SW 1271 (cell line): ENCODE measurements around the gene PLCB4.

Experiments
- DNase-seq, 2 experiments: peaks; one replicate each; lab custom pipeline; 2025; lab: John Stamatoyannopoulos, UW

Gene PLCB4

DNA sequence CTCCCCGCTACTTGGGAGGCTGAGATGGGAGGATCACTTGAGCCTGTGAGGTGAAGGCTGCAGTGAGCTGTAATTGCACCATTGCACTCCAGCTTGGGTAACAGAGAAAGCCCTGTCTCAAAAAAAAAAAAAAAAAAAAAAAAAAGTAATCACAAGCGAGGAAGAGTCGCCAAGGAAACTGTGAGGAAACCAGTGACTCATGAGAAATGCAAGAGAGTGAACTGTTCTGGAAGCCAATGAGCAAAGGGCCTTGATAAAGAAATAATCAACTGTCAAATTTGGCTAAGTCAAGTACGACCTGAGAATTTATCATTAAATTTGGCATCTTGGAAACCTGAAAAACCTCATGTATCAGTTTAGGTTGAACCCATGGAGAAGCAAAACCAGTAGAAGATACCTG lies 429.4 kb downstream of the PLCB4 start:
- no peak for DNase-seq

DNA sequence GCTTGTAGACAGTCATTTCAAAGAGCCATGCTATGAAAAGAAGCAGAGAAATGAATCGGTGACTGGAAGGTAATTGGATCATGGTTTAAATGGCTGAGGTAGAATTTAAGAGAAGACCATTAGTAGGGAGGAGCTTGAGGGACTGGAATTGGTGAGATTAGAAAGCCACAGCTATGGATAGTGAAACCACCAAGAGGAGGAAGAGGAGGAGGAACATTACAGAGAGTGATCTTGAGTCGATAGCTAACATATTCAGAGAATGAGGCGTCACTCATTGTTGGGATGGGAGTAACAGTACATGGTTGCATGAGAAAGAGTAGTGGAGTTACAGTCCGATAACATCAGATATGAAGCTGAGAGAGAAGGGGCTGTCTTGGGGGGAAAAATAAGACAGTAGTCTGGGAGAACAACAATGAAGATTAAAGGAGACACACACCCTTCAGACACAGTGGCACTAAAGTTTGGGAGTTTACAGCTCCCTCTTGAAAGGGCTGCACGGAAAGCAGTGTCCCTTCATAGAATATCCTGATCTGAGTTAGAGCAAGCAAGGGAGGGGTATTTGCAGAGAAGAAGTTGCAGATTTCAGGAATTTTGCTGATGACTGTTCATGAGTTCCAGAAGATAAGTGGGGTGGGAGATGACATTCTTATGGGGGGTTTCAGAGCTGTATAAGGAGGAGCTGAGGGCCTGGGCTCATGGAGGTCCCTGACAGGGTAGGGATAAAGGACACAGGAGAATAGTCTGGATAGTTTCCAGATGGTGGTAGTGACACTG lies 430.4 kb downstream of the PLCB4 start:
- DNase-seq: no peak

DNA sequence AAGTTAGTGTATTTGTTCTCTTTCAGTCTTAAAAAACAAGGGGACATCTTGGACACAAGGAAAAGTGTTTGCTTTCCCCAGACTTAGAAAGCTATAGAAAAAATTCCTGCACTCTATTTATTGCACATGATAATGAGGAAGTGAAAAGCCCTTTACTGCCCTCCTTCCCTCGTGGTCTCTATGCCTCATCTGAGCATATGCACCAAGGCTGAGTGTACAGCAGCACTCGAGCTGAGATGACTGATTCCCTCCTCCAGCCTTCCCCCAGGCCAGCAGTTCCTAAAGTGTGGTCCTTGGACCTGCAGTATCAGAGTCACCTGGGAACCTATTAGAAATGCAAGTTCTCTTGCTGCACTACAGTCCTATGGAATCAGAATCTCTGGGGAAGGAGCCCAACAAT lies 431.2 kb downstream of the PLCB4 start:
- DNase-seq: no peak

DNA sequence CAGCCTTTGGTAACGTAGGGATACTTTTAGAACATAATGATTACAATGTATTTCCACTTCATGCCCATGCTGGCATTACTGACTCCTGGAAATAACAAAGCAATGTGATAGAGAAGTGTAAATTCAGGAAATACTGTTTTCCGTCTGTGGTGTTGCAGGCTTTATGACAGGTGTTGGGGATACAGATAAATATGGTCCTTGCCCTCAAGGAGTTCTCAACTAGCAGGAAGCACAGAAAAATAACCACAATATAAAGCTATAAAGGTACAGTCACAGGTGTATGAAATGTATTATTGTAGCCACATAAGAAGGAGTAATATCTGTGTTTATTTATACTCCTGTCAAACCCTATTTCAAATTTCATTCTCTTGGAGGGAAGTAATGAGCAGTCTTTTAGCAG lies 432.6 kb downstream of the PLCB4 start:
- no peak for DNase-seq

DNA sequence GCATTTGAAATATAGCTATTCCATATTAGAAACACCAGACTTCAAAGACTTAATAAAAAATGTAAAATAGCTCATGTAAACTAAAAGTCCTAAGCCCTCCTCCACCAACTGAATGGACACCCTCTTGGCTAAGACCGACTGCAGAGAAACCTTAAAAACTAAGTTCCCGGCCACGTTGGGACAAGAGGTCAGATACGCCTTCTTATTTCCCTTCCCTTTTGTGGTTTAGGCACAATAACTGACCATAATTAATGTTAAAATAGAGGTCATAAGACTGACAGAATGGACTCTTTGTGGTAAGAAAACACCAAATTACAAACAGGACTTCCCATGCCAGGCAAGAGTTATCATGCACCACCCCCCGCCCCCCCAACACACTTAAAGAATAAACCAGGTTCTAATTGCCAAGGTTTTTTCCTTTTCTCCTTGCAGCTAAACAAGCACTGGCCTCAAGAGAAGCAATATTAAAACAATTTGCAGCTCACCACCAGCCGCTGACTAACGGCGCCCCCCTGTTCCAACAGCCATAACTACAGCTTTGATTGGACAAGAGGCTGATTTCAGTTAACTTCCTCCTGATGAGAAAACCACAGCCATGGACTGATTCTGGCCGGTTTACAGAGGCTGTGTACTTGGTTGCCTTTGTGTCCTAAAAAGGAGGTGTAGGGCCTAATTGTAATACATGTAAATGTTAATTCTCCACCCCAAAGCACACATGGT lies 434.8 kb downstream of the PLCB4 start:
- DNase-seq: no peak

DNA sequence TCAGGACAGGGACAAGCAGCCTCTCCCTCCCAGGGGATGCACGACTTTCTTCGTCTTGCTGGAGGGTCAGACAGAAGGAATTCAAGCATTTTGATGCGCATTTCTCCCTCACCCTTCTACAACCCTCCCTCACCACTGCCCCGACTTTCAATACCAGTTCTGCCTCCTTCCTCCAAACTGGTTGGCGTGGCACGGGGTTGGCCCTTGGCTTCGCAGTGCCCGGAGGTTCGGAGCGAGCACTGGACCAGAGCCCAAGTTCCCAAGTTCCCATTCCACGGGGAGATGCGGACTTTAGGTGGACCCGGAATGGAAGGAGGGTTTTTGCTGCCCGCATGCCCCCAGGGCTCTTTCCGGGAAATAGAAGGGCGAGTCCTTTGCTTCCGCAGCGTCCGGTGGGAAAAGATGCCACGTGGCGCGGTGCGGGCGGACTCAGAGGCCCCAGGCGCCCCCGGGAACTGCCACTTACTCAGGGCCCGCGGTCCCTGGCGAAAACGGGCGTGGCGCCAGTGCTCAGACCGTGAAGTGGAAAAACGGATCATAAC lies 437.5 kb downstream of the PLCB4 start:
- no peak for DNase-seq

DNA sequence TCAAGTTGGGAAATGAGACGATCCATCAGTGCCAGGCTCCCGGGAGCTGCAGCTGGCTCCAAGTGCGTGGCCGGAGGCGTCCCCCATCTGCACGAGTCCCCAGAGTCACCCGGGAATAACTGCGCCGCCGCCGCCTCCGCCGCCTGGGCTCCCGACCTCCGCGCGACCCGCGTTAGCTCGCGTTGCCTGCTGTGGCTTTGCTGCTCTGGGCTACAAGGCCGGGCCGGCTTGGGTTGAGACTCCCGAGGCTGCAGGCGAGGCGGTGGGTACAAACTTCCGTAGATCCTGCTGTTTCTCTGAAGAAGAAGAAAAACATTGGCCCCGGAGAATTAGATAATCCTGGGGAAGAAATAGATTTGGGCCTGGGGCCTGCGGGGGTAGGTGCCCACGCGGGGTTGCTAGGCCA lies 438.1 kb downstream of the PLCB4 start:
- no peak for DNase-seq

DNA sequence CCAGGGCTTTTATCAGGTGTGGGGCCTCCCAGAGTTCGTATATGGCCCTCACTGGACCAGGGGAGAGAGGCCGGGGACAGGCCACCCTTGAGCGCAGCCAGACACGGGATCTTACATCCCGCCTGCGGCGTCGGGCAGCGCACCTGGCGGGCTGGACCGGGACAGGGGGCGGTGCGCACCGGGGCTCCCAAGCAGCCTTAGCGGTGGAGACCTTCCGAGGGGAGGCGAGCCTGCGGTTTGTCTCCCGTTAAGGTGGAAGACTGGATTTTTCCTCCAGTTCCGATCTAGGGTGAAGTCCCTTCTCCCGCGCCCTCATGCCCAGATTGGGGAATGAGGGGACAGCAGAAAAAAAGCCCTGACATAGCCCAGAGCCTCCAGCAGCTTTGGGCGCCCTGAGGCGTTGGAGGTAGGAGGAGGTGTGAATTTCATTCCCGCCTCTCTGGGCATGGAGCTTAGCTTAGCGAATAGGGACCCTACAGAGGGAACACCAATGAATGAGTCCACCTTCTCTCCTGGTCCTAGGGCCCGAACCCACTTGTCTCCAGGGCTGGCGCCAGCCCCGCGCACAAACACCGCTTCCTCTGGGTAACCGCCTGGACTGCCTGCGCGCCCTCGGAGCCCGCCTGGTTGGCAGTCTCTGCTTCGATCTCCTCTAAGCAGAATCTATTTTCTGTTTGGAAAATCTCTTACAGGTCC lies 438.8 kb downstream of the PLCB4 start:
- no peak for DNase-seq

DNA sequence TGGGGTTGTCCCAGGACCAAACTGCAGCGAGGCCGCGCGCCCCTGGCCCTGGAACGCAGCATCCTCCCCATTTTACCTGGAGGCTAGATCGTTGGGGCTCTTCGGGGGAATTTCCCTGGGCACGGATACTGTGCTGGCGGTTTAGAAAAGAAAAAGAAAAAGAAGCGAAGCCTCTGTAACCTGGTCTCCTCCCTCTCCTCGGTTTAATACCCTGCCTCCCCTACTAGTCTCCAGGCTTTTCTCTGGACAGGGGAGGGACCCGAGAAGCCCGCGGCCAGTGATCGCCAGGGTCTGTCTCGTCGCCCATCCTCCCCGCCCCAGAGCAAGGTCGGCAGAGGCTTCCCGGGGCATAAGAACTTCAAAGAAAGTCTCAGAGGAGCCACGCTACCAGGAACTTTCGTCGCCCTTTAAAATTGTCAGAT lies 439.4 kb downstream of the PLCB4 start:
- DNase-seq: no peak

DNA sequence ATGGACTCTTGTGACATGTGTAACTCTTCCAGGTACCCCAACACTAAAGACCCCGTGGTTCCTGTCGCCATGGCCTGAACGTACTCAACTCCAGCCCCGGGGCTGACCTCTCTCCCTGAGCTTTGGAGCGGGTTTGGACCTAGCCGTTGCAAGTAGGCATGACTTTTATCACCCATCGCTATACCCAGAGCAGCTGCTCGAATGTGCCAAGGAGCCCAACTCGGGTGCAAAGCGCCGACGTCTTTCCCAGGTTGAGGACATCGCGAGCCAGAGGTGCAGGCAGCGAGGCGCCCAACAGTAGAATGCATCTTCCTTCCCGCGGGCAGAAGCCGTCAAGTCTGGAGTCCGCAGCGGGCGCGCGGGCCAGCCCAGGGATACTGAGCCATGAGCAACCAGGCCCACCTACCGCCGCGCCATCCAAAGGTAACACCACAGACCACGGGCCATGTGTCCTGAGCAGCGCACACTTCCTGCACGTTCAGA lies 439.9 kb downstream of the PLCB4 start:
- no peak for DNase-seq

DNA sequence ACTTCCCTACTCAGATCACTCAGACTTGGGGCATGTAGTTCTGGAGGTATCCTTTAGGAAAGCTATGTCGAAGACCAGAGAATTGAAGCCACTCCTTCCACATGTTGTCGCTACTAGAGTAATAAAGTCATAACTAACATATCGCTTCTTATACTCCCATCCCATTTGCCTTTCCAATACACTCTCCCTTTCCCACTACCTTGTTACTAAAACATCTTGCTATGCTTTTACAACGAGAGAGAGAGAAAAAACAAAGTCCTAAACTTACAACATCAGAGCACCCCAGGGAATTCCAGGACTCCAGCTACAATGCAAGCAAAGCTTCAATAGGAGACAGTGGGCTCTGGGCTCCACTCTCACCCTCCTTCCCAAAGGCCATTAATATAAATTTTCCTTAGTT lies 440.4 kb downstream of the PLCB4 start:
- no peak for DNase-seq

DNA sequence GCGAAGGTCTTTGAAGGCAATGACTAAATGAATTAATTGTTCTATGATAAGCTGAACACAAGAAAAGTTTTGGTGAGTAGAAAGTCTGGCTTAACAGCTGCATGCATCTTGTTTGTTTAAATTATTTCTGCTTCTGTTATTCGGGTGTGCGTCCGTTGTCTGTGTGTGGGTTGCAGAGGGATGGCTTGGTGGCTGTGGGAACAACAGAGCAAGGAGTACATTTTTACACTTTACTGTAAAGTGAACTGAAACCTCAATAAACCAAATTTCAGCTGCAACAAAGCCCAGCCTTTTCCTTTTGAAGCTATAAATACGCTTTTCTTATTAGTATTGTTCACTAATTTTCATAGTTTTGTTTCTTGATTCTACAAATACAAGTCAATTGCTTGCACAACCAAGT lies 442.0 kb downstream of the PLCB4 start:
- DNase-seq: no peak

DNA sequence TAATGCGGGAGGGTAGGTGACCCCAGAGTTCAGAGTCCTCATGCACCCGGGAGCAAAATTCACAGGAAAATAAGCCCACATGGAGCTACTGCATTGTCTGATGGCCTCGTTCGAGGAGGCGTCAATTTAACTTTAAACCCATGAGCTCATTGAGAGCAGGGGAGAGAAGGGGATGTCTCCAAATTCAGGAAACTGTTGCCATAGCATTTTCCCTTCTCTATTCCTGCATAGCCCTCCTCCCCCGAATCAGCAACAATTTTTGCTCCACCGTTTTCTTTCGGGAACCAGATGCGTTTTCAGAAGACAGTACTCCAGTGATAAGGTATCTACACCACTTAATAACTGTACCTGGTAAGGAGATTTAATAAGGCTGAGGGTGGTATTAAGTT lies 445.2 kb downstream of the PLCB4 start:
- DNase-seq: no peak

DNA sequence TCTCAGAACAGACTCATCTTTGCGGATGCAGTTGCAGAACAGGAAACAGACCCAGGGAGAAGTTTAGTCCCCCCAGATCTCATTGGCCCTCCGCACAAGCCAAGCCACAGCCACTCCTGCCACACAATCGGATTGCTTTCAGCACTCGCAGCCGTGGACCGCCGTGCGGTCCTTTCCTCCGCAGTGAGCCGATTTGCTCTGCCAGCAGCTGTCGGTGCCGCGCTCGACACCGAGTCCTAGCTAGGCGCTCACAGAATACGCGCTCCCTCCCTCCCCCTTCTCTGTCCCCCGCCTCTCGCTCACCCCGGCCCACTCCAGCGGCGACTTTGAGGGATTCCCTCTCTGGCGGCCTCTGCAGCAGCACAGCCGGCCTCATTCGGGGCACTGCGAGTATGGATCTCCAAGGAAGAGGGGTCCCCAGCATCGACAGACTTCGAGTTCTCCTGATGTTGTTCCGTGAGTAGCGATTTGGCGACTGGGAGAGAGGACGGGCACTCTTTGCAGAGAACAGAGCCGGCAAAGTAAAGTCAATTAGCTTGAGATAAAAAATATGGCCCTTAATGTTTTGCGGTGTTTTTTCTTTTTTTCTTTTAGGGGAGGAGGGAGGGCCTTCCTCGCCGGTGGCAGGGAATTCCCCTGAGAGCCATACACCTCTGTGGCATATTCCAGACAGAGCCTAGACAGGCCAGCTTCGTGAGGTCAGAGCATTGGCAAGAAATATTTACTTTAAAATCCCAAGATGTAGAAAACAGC lies 445.8 kb downstream of the PLCB4 start, which contains the start of gene LAMP5:
TSS of gene LAMP5 (plus strand) at position 130 of the 753 bp plus-strand sequence. CDS start at position 393, 263 bp downstream.
- DNase-seq: no peak

DNA sequence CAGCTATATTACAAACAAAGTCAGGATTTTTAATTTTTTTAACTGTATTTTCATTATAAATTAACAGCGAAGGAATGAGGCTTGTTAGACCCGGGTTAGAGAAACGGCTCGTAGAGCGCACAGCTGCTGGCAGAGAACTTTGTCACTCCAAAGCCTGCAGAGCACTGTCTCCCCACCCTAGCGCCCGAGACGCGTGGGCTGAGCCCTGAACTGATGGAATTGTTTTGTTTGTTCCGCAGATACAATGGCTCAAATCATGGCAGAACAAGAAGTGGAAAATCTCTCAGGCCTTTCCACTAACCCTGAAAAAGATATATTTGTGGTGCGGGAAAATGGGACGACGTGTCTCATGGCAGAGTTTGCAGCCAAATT lies 446.3 kb downstream of the PLCB4 start:
- no peak for DNase-seq

DNA sequence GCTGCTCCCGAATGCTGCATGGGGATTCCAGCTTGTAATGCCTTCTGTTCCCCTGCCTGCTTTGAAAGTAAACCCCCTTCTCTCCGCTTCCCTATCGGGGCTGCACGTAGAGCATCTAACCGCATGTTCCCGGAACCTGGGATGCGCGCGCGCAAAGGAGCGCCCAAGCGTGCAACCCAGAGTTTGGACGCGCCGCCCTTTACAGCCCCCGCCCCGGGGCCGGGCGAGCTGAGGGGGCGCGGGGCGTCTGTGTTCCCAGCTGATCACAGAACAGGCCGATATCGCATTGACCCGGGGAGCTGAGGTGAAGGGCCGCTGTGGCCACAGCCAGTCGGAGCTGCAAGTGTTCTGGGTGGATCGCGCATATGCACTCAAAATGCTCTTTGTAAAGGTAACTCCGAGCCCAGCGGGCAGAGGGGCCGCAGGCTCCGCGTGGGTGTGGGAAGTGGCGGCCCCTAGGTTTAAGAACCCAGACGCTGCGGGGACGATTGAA lies 446.9 kb downstream of the PLCB4 start:
- no peak for DNase-seq

DNA sequence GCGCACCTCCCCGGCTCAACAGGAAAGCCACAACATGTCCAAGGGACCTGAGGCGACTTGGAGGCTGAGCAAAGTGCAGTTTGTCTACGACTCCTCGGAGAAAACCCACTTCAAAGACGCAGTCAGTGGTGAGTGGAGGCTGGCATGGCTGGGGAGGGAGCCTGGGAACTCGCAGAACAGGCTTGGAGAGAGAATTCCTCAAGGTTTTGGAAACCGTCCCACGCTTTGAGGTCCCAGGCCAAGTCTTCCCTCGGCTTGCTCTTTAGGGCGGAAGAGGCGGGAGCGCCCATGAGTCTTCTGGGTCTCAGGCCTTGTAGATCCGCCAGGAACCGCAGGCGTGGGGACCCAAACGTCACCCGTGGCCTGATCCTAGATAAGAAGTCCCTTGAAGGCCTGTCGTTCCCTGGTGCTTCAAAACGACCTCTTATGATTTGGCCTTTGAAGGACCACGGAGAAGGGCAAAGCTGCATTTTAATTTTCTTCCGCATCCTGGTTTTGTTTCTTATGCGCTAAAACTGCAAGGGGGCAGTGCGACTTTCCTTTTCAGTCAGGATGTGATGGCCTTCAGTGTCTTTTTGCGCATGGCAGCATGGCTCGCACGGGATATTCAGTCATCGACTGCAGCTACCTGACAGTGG lies 447.5 kb downstream of the PLCB4 start:
- DNase-seq: no peak

DNA sequence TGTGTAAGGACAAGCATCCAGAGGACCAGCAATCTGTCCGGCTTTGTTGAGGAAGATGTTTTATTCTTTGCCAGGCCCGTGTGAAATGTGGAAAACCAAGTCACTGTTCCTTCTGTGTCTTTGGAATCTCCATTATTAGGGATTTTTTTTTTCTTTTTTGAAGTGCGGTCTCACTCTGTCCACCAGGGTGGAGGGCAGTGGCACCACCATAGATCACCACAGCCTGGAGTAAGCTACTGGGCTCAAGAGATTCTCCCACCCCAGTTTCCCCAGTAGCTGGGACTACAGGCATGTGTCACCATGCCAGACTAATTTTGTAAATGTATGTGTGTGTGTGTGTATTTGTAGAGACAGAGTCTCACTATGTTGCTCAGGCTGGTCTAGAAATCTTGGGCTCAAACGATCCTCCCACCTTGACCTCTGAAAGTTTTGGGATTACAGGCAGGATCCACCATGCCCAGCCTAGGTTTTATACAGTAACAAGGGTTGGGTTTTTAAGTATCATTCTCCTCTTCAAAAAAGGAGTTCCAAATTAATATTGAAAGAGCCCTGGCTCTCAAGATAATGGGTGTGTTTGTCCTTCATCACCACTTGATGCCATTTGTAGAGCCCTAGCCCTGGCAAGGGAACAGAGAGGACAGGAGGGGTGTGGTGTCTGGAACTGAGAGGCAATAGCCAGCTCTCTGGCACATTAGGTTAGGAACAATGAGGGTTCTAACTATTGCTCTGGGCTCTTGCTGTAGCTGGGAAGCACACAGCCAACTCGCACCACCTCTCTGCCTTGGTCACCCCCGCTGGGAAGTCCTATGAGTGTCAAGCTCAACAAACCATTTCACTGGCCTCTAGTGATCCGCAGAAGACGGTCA lies 448.6 kb downstream of the PLCB4 start:
- no peak for DNase-seq

DNA sequence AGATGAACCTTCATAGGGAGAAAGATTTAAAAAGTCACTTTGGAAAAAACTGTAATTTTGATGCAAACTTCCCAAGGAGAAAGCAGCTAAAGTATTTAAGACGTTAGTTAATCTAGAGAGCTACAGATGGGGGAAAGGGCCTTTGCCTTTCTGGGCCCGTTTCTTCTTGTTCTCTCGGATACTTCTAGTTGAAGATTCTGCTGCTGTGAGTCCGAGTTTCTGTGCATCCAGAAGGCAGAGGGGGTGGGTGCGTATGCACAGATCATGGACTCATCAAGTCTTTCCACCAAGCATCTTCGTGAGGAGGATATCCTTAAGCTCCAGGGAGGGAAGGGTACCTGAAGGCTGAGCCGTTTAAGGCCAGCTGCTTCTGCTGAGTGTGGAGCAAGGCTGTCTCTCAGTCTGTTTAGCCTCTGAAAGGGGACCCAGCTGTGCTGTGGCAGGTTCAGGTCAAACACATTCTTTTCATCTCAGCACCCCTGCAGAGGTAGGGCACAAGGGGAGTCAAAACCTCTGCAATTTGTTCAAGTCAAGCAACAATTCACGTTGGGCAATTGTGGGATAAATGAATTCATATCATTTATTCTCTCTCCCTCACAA lies 449.8 kb downstream of the PLCB4 start:
- DNase-seq: no peak

DNA sequence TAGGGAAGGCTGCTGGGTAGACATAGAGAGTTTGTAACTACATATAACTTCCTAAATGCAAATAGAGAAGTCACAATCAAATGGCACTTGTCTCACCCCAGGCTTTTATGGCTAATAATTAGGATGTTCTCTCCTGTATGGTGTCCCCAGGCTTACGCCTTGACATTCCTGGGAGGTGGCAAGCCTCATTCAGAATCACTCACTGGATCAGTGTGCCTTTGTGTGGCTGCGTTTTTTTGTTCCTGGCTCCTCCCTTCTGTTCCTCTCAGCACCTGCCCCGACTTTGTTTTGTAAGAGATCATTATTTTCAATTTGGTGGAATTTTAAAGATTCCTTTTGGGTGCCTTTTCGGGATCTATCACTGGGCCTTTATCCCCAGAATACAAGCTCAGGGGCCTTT lies 451.2 kb downstream of the PLCB4 start:
- DNase-seq: no peak
